ENCODE results near the gene ST8SIA2.

ST8SIA2 gene

GRCh38 chr15:92409006-92409405, 15.3 kb downstream of the ST8SIA2 start:
- no peak for TF ChIP-seq ZNF274 (IDR thresholded peaks at IDR 0.05; ENCODE audit: low read depth, low read length)
- H3K4me3 ChIP-seq (ENCODE audit: low read length) = no peak overlapping the region

GRCh38 chr15:92409521-92409920, 15.8 kb downstream of the ST8SIA2 start:
- no peak for TF ChIP-seq ZNF274 (IDR thresholded peaks at IDR 0.05; ENCODE audit: low read depth, low read length)

GRCh38 chr15:92410537-92410936, 16.9 kb downstream of the ST8SIA2 start:
- no peak for TF ChIP-seq ZNF274 (IDR thresholded peaks at IDR 0.05; ENCODE audit: low read depth, low read length)

More at GRCh38 chr15:92409521-92409920, 15.8 kb downstream of the ST8SIA2 start:
- H3K4me3 ChIP-seq (ENCODE audit: low read length) = no peak overlapping the region

GRCh38 chr15:92411256-92411655, 17.6 kb downstream of the ST8SIA2 start:
- TF ChIP-seq ZNF274 (IDR thresholded peaks at IDR 0.05; ENCODE audit: low read depth, low read length) = no peak
- no peak overlapping the region for H3K4me3 ChIP-seq (ENCODE audit: low read length)

More at GRCh38 chr15:92410537-92410936, 16.9 kb downstream of the ST8SIA2 start:
- no peak overlapping the region for H3K4me3 ChIP-seq (ENCODE audit: low read length)

- H3K4me3 ChIP-seq (ENCODE audit: low read length) = no peak overlapping the region
- no peak for TF ChIP-seq ZNF274 (IDR thresholded peaks at IDR 0.05; ENCODE audit: low read depth, low read length)
Measured at GRCh38 chr15:92413510-92413909, 19.8 kb downstream of the ST8SIA2 start.

- TF ChIP-seq ZNF274 (IDR thresholded peaks at IDR 0.05; ENCODE audit: low read depth, low read length) = no peak
- H3K4me3 ChIP-seq (ENCODE audit: low read length) = no peak overlapping the region
Measured at GRCh38 chr15:92415639-92416297, 22.1 kb downstream of the ST8SIA2 start.

- no peak for TF ChIP-seq ZNF274 (IDR thresholded peaks at IDR 0.05; ENCODE audit: low read depth, low read length)
- no peak overlapping the region for H3K4me3 ChIP-seq (ENCODE audit: low read length)
Measured at GRCh38 chr15:92416557-92416956, 22.9 kb downstream of the ST8SIA2 start.

GRCh38 chr15:92417716-92418115, 24.0 kb downstream of the ST8SIA2 start:
- no peak overlapping the region for H3K4me3 ChIP-seq (ENCODE audit: low read length)
- TF ChIP-seq ZNF274 (IDR thresholded peaks at IDR 0.05; ENCODE audit: low read depth, low read length) = no peak

GRCh38 chr15:92418864-92419263, 25.2 kb downstream of the ST8SIA2 start:
- H3K4me3 ChIP-seq (ENCODE audit: low read length) = no peak overlapping the region
- TF ChIP-seq ZNF274 (IDR thresholded peaks at IDR 0.05; ENCODE audit: low read depth, low read length) = no peak

GRCh38 chr15:92421976-92422375, 28.3 kb downstream of the ST8SIA2 start:
- TF ChIP-seq ZNF274 (IDR thresholded peaks at IDR 0.05; ENCODE audit: low read depth, low read length) = no peak
- no peak overlapping the region for H3K4me3 ChIP-seq (ENCODE audit: low read length)

GRCh38 chr15:92425578-92426225, 32.0 kb downstream of the ST8SIA2 start:
- no peak overlapping the region for H3K4me3 ChIP-seq (ENCODE audit: low read length)
- no peak for TF ChIP-seq ZNF274 (IDR thresholded peaks at IDR 0.05; ENCODE audit: low read depth, low read length)

- H3K4me3 ChIP-seq (ENCODE audit: low read length) = no peak overlapping the region
Measured at GRCh38 chr15:92429378-92430068, 35.8 kb downstream of the ST8SIA2 start.

GRCh38 chr15:92430069-92430440, 36.4 kb downstream of the ST8SIA2 start:
- TF ChIP-seq ZNF274 (IDR thresholded peaks at IDR 0.05; ENCODE audit: low read depth, low read length) = no peak
- H3K4me3 ChIP-seq (ENCODE audit: low read length) = no peak overlapping the region

More at GRCh38 chr15:92429378-92430068, 35.8 kb downstream of the ST8SIA2 start:
- no peak for TF ChIP-seq ZNF274 (IDR thresholded peaks at IDR 0.05; ENCODE audit: low read depth, low read length)

GRCh38 chr15:92435145-92435544, 41.5 kb downstream of the ST8SIA2 start:
- TF ChIP-seq ZNF274 (IDR thresholded peaks at IDR 0.05; ENCODE audit: low read depth, low read length) = no peak

GRCh38 chr15:92438471-92438870, 44.8 kb downstream of the ST8SIA2 start:
- no peak for TF ChIP-seq ZNF274 (IDR thresholded peaks at IDR 0.05; ENCODE audit: low read depth, low read length)
- H3K4me3 ChIP-seq (ENCODE audit: low read length) = no peak overlapping the region

More at GRCh38 chr15:92435145-92435544, 41.5 kb downstream of the ST8SIA2 start:
- no peak overlapping the region for H3K4me3 ChIP-seq (ENCODE audit: low read length)

Data from GM08714 (cell line).